ENCODE measurements around the gene AVPR1A.

The AVPR1A gene

DNA sequence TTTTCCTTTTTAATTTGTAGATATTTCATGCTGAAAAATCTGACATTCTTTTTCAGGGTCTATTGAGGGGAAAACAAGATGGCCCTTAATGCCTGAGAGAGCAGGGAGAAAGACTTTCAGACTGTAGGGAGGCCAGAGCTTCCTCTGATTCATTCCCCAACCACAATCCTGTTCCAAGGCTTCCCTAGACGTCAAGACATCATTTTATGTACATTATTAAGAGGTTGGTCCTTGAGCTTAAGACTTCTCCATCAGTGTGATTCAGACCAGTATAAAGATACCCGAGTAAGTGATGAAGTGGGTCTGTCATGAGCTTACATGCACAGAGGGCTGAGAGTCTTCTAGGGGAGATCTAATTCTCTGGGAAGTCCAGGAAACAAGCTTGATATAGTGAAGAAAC lies 57.3 kb downstream of the AVPR1A start:
- DNase-seq: no peak

DNA sequence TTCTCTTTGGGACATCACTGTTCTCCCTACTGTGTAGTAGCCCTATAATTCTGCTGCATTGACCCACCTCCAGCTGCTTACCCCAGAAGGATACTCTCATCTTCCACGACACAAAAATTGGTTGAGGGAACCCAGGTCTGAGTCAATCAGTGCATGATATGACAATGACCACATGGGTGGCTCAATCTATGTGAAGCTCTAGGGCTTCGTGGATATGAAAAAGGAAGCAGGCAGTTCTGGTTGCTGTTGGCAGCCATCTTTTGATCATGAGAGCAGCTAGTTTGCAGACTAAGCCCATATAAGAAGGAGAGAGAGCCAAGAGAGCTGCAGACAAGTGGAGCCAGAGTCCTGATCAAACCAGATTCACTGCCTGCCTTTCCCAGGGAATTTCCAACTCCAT lies 57.9 kb downstream of the AVPR1A start:
- no peak for DNase-seq

All from NCI-H1694 treated with DMSO at 0.1 percent for 48 hours (cell line).